Nephron progenitor cell (in vitro differentiated cells): ENCODE results near the gene CRTC2.
"Not testable (repeated sequence)": the region's sequence is repeated elsewhere in the genome, so short reads cannot be mapped to it uniquely, and the experiment has no call there.

Experiments
- DNase-seq: peaks from one replicate; pipeline ENCODE4 v3.0.0; 2021
- H3K27ac Mint-ChIP-seq: 2 replicates; pipeline ENCODE4 v1.8.0; 2021; ENCODE audit warnings: mild to moderate bottlenecking, moderate library complexity, mixed read lengths
- H3K27me3 Mint-ChIP-seq: 2 replicates; pipeline ENCODE4 v1.8.0; 2021; ENCODE audit warnings: mild to moderate bottlenecking, low read depth, mixed read lengths; ENCODE audit not compliant: poor library complexity
- H3K36me3 Mint-ChIP-seq: 2 replicates; pipeline ENCODE4 v1.8.0; 2021; ENCODE audit warnings: low read depth, mixed read lengths
- H3K4me1 Mint-ChIP-seq: 2 replicates; pipeline ENCODE4 v1.8.0; 2021; ENCODE audit warnings: mixed read lengths
- H3K4me3 Mint-ChIP-seq: 2 replicates; pipeline ENCODE4 v1.8.0; 2021; ENCODE audit warnings: mild to moderate bottlenecking, moderate library complexity, mixed read lengths
- H3K9me3 Mint-ChIP-seq: 2 replicates; pipeline ENCODE4 v1.8.0; 2021; ENCODE audit warnings: mild to moderate bottlenecking, moderate library complexity, mixed read lengths
- TF ChIP-seq, protein P1 (sequence below): fragments of 200-600 bp; sonication (generic); IDR thresholded peaks from 2 replicates; pipeline ENCODE4 v1.5.0; 2021; ENCODE audit warnings: antibody characterized with exemption

The CRTC2 gene

DNA sequence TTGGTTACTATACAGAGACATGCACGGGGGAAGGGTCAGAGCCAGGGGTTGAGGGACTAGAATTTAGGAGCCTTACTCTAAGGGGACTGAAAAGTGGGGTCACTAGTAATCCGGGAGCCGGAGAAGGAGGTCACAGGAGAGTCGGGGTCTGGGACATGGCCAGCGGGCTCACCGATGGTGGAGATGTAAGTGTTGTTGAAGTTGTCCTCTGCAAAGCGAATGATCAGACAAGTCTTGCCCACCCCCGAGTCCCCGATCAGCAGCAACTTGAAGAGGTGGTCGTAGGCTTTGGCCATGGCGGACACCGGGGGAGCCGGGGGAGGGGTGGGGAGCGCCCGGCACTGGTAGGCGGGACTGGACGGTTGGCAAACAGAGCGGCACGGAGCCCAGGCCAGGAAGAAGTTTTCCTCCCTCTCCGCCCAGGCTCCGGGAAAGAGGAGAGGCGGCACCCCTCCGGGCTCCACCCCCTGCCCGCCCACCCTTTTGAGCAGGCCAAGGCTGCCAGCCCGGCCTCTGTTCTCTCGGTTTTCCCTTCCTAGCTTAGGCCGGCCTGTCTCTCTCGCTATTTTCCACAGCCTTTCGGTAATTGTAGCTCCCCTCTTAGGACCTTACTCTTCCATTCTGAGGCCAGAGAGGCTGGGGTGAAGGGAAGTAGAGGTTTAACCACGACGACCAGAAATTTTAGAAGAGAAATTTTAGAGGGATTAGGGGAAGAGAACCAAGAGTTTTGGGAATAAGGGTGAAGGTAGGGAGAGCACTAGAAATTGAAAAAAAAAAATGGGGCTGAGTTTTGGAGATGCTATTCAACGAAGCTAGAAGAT is 27.7 kb upstream of the CRTC2 start, which contains the start of gene RAB13:
RAB13 (minus strand) TSS at position 399 of the 821 bp plus-strand sequence; CDS start at position 296, 103 bp downstream.
- H3K9me3 Mint-ChIP-seq = peaks cover 3% of the 10 kb centered on the region
- TF ChIP-seq, protein P1, sequence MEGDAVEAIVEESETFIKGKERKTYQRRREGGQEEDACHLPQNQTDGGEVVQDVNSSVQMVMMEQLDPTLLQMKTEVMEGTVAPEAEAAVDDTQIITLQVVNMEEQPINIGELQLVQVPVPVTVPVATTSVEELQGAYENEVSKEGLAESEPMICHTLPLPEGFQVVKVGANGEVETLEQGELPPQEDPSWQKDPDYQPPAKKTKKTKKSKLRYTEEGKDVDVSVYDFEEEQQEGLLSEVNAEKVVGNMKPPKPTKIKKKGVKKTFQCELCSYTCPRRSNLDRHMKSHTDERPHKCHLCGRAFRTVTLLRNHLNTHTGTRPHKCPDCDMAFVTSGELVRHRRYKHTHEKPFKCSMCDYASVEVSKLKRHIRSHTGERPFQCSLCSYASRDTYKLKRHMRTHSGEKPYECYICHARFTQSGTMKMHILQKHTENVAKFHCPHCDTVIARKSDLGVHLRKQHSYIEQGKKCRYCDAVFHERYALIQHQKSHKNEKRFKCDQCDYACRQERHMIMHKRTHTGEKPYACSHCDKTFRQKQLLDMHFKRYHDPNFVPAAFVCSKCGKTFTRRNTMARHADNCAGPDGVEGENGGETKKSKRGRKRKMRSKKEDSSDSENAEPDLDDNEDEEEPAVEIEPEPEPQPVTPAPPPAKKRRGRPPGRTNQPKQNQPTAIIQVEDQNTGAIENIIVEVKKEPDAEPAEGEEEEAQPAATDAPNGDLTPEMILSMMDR = no peak
- DNase-seq = peak; percentile 84

DNA sequence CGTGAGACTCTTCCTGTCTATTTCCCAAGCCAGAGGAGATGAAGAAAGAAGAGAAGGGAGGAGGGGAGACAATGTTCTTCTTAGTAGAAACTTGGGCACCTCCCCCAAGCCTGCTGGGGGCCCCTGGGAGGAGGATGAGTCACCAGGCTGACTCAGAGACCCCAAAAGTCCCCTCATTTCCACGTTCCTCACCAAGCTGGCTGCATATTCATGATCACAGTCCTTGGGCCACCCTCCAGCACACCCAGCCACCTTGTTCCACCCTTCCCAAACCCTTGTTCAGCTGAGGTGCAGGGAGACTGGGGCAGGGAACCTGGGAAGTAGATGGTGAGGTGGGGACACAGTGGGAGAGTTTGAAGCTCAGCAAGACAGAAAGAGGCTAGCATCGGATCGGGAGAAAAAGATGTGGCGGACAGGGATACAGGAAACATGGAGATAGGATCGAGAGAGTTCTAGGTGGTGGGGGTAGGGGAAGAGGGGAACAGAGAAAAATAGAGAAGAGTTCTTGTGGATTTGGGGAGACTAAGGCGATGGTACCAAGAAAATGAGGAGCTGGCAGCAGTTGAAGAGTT is 27.0 kb upstream of the CRTC2 start:
- H3K36me3 Mint-ChIP-seq = peaks cover 36% of the 10 kb centered on the region
- H3K9me3 Mint-ChIP-seq = peaks cover 3% of the 10 kb centered on the region
- TF ChIP-seq, protein P1 = no peak
- peak overlapping the region; percentile 31 for H3K27ac Mint-ChIP-seq
- H3K4me3 Mint-ChIP-seq = peak overlapping the region; percentile 97
- H3K27me3 Mint-ChIP-seq = no peaks in the 10 kb centered on the region
- H3K4me1 Mint-ChIP-seq = peaks cover 34% of the 10 kb centered on the region
- no peak for DNase-seq

More for the DNA sequence above, 27.7 kb upstream of the CRTC2 start, which contains the start of gene RAB13:
- H3K36me3 Mint-ChIP-seq = peaks cover 37% of the 10 kb centered on the region
- H3K4me3 Mint-ChIP-seq = peak within 1 kb of the TSS; percentile 97
- H3K27me3 Mint-ChIP-seq = no peaks in the 10 kb centered on the region
- H3K4me1 Mint-ChIP-seq = peaks cover 41% of the 10 kb centered on the region
- peak within 1 kb of the TSS; percentile 64 for H3K27ac Mint-ChIP-seq

DNA sequence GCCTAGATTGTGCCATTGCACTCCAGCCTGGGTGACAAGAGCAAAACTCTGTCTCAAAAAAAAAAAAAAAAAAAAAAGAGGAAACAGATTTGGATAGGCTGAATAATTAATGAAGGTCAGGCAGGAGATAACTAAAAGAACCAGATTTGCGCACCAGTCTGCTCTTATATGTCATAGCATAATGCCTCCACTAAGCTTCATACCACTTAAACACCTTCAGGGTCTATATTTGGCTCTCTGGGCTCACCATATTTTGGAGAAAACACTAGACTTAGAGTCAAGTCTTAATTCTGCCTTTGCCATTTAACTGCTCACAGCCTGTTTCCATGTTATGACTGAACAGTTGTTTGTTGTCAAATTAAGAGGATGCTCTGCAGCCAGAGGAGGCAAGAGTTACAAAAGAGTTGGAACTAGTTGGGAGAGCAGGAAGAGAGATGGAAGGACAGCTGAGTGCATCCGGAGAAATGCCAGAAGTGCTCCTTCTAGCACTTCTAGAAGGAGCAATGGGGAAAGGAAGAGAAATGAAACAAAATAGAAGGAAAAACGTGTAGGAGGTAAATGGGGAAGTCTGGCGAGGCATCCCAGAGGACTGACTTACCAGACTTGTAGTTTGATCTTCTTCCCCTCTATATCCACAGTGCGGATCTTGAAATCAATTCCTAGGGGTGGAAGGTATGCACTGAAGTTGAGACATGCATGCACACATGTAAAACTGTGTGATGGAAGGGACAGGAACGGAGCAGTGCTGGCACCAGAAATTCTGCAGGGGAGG is 25.9 kb upstream of the CRTC2 start:
- peak overlapping the region; percentile 97 for H3K4me3 Mint-ChIP-seq
- TF ChIP-seq, protein P1 = no peak
- DNase-seq = no peak
- no peaks in the 10 kb centered on the region for H3K27me3 Mint-ChIP-seq
- peaks cover 28% of the 10 kb centered on the region for H3K4me1 Mint-ChIP-seq
- H3K36me3 Mint-ChIP-seq = peaks cover 34% of the 10 kb centered on the region
- no peak overlapping the region for H3K27ac Mint-ChIP-seq
- no peaks in the 10 kb centered on the region for H3K9me3 Mint-ChIP-seq

DNA sequence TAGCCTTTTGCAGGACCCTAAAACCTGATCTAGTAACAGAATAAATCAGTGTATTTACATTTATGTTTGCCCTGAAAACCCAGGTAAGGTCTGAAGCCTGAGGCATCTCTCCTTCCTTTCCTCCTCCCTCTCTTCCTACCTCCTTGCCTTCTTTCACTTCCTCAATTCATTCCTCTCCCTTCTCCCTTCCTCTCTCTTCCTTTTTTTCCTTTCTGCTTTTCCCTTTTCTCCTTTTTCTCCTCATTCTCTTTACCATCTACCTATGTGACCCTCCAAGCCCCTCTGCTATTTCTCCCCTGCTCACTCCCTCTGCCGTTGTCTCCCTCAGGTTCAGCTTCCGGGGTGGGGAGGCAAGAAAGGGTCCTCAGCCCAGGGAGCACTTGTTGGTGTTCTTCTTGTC is 23.3 kb upstream of the CRTC2 start:
- not testable (repeated sequence) for H3K4me3 Mint-ChIP-seq, H3K27me3 Mint-ChIP-seq, H3K27ac Mint-ChIP-seq, H3K9me3 Mint-ChIP-seq, DNase-seq
- Mint-ChIP-seq H3K4me1 (peaks cover 41% of the 10 kb centered on the region), H3K36me3 (peaks cover 42% of the 10 kb centered on the region)

DNA sequence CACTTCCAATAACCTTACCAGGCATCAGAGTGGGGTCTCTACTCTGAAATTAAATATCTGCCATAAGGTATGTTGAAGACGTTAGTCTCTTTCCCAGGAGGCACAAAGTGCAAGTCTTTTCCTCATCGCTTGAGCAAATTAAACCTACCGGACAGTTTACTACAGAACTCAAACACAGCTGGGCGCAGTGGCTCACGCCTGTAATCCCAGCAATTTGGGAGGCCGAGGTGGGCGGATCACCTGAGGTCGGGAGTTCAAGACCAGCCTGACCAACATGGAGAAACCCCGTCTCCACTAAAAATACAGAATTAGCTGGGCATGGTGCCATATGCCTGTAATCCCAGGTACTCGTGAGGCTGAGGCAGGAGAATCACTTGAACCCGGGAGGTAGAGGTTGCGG is 20.7 kb upstream of the CRTC2 start:
- not testable (repeated sequence) for DNase-seq, H3K27ac Mint-ChIP-seq, H3K27me3 Mint-ChIP-seq, H3K9me3 Mint-ChIP-seq
- peaks cover 31% of the 10 kb centered on the region for H3K4me1 Mint-ChIP-seq
- H3K4me3 Mint-ChIP-seq = peak overlapping the region; percentile 95
- peaks cover 58% of the 10 kb centered on the region for H3K36me3 Mint-ChIP-seq

DNA sequence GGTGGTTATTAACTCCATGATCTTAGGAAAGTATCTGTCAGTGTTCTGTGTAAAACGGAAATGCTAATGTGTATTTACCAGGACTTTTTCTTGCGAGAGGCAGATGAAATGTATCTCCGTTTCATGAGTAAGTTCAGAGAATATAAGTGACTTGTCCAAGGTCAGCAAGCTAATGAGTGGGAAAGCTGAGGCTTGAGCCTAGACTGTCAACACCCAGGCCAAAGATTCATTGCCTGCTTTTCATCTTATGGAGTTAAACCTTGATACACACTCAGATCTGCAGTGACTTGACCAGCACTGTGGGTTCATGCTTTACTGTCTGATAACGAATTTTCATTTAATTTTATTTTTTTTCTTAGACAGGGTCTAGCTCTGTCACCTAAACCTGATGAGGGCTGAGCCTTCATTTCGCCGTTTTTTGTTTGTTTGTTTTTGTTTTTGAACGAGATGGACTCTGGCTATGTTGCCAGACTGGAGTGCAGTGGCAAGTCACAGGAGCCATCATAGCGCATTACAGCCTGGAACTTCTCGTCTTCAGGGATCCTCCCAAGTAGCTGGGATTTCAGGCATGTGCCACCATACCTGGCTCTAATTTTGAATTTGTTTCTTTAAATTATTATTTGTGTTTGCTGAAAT is 20.0 kb upstream of the CRTC2 start:
- peak overlapping the region; percentile 95 for H3K4me3 Mint-ChIP-seq
- TF ChIP-seq, protein P1 = no peak
- H3K27ac Mint-ChIP-seq = no peak overlapping the region
- peaks cover 59% of the 10 kb centered on the region for H3K36me3 Mint-ChIP-seq
- H3K4me1 Mint-ChIP-seq = peaks cover 31% of the 10 kb centered on the region
- H3K27me3 Mint-ChIP-seq = peaks cover 3% of the 10 kb centered on the region
- no peaks in the 10 kb centered on the region for H3K9me3 Mint-ChIP-seq
- no peak for DNase-seq
